HUES6 (cell line): ENCODE results near the gene MNDA.
"Not testable (repeated sequence)": the region's sequence is repeated elsewhere in the genome, so short reads cannot be mapped to it uniquely, and the experiment has no call there.

Experiments
- H3K27ac ChIP-seq: 2 replicates; pipeline ENCODE4 v1.7.0; 2013; ENCODE audit warnings: low read depth, mild to moderate bottlenecking, low read length, inconsistent platforms
- H3K27me3 ChIP-seq: 2 replicates; pipeline ENCODE4 v1.6.1; 2013; ENCODE audit warnings: low read length; ENCODE audit not compliant: control insufficient read depth, insufficient read depth
- H3K36me3 ChIP-seq: 2 replicates; pipeline ENCODE4 v1.6.1; 2013; ENCODE audit warnings: low read length; ENCODE audit not compliant: control insufficient read depth, insufficient read depth
- H3K4me1 ChIP-seq: 2 replicates; pipeline ENCODE4 v1.6.1; 2013; ENCODE audit warnings: low read length; ENCODE audit not compliant: control insufficient read depth, insufficient read depth
- H3K4me3 ChIP-seq: 2 replicates; pipeline ENCODE4 v1.5.1; 2013; ENCODE audit warnings: low read depth, low read length
- H3K9ac ChIP-seq: one replicate; pipeline ENCODE4 v1.6.1; 2013; ENCODE audit warnings: mild to moderate bottlenecking, low read length
- H3K9me3 ChIP-seq: 2 replicates; pipeline ENCODE4 v1.6.1; 2013; ENCODE audit warnings: low read depth, low read length; ENCODE audit not compliant: control insufficient read depth, insufficient read depth

The MNDA gene

GRCh38 chr1:158838660-158839059 lies 7.5 kb downstream of the MNDA start:
- Histone ChIP-seq H3K4me1 (no peaks in the 10 kb centered on the region), H3K9ac (no peak overlapping the region), H3K36me3 (no peaks in the 10 kb centered on the region), H3K27ac (no peak overlapping the region), H3K9me3 (no peaks in the 10 kb centered on the region), H3K4me3 (no peak overlapping the region), H3K27me3 (no peaks in the 10 kb centered on the region)

- Histone ChIP-seq H3K36me3 (no peaks in the 10 kb centered on the region), H3K27me3 (no peaks in the 10 kb centered on the region), H3K9me3 (no peaks in the 10 kb centered on the region), H3K9ac (no peak overlapping the region), H3K27ac (no peak overlapping the region), H3K4me1 (no peaks in the 10 kb centered on the region), H3K4me3 (no peak overlapping the region)
Measured at GRCh38 chr1:158839566-158839965, 8.4 kb downstream of the MNDA start.

- Histone ChIP-seq H3K27ac (no peak overlapping the region), H3K9ac (no peak overlapping the region), H3K4me1 (no peaks in the 10 kb centered on the region), H3K9me3 (no peaks in the 10 kb centered on the region), H3K4me3 (no peak overlapping the region), H3K36me3 (no peaks in the 10 kb centered on the region), H3K27me3 (no peaks in the 10 kb centered on the region)
Measured at GRCh38 chr1:158840236-158840635, 9.1 kb downstream of the MNDA start.

DNA sequence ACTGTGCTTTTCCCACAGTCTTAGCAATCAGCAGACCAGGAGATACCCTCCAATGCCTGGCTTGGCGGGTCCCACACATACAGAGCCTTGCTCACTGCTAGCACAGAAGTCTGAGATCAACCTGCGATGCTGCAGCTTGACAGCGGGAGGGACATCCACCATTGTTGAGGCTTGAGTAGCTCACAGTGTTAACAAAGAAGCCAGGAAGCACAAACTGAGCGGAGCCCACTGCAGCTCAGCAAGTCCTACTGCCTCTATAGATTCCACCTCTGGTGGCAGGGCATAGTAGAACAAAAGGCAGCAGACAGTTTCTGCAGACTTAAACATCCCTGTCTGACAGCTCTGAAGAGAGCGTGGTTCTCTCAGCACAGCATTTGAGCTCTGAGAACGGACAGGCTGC lies 33.4 kb downstream of the MNDA start:
- Histone ChIP-seq H3K9ac (no peak overlapping the region), H3K27ac (no peak overlapping the region), H3K4me1 (peaks cover 4% of the 10 kb centered on the region; the same call in 1 of the 2 replicates), H3K9me3 (peaks cover 3% of the 10 kb centered on the region; the same call in 1 of the 2 replicates), H3K36me3 (no peaks in the 10 kb centered on the region), H3K27me3 (no peaks in the 10 kb centered on the region), H3K4me3 (no peak overlapping the region)

DNA sequence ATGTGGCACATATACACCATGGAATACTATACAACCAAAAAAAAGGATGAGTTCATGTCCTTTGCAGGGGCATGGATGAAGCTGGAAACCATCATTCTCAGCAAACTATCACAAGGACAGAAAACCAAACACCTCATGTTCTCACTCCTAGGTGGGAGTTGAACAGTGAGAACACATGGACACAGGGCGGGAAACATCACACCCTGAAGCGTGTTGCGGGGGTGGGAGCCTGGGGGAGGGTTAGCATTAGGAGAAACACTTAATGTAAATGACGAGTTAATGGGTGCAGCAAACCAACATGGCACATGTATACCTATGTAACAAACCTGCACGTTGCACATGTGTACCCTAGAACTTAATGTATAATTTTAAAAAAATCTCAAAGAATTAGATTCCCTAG lies 39.3 kb downstream of the MNDA start:
- H3K36me3 ChIP-seq, H3K27me3 ChIP-seq, H3K4me3 ChIP-seq, H3K9me3 ChIP-seq, H3K4me1 ChIP-seq, H3K27ac ChIP-seq, H3K9ac ChIP-seq: not testable (repeated sequence)

GRCh38 chr1:158873141-158873540 lies 42.0 kb downstream of the MNDA start:
- Histone ChIP-seq H3K4me3 (no peak overlapping the region), H3K4me1 (0 out of 2 replicates have a peak, but pooled peaks cover 5% of the 10 kb centered on the region), H3K9ac (no peak overlapping the region), H3K9me3 (peaks cover 3% of the 10 kb centered on the region; the same call in 1 of the 2 replicates), H3K27ac (no peak overlapping the region), H3K27me3 (no peaks in the 10 kb centered on the region), H3K36me3 (no peaks in the 10 kb centered on the region)

GRCh38 chr1:158893654-158894053 lies 62.5 kb downstream of the MNDA start:
- no peak overlapping the region for H3K27ac ChIP-seq
- H3K36me3 ChIP-seq: no peaks in the 10 kb centered on the region
- no peaks in the 10 kb centered on the region for H3K27me3 ChIP-seq
- H3K9me3 ChIP-seq: no peaks in the 10 kb centered on the region
- H3K4me3 ChIP-seq: no peak overlapping the region
- H3K4me1 ChIP-seq: no peaks in the 10 kb centered on the region
- H3K9ac ChIP-seq: no peak overlapping the region

DNA sequence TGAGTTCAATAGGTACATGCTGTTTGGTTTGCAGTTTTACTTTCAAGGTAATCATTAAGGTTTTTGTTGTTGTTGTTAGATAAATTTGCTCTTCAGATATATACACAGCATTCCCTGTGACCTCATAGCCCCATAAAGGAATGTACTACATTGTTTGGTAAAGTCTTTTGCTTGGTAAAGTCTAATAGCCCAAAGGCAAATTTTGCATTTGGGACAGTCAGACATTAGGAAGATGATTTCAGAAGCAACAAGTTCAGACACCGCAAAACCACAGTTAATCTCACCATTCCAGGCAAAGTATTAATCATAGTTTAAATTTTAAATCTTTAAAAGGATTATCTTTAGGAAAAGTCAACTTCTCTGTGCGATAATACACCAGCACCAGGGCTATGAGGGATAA lies 67.6 kb downstream of the MNDA start:
- no peak overlapping the region for H3K9ac ChIP-seq
- H3K4me3 ChIP-seq: no peak overlapping the region
- no peaks in the 10 kb centered on the region for H3K27me3 ChIP-seq
- H3K36me3 ChIP-seq: no peaks in the 10 kb centered on the region
- no peak overlapping the region for H3K27ac ChIP-seq
- H3K9me3 ChIP-seq: no peaks in the 10 kb centered on the region
- H3K4me1 ChIP-seq: no peaks in the 10 kb centered on the region
